Lower leg skin (tissue), 4 donors: ENCODE measurements around the gene AQP1. TPM values are rescaled to one million over a fixed set of nuclear protein-coding genes. Genes with fewer than 3 reads are reported as not detected.

Experiments
- DNase-seq, 2 donors: peaks; one replicate each; pipeline ENCODE4 v3.0.0-alpha.2; 2019; ENCODE audit warnings: low spot score in 2 of 2
- H3K4me3 ChIP-seq: fragments of 200-600 bp; sonication (generic); 2 replicates; pipeline ENCODE4 v1.5.1; 2017; ENCODE audit warnings: mild to moderate bottlenecking, low read depth; ENCODE audit not compliant: poor library complexity, severe bottlenecking
- POLR2A ChIP-seq, 2 donors: fragments of 450-650 bp; IDR thresholded peaks; one replicate each; pipeline ENCODE4 v1.6.1; 2016 to 2017; ENCODE audit warnings: antibody characterized with exemption in 2 of 2, mild to moderate bottlenecking in 1 of 2, moderate library complexity in 1 of 2
- WGBS, 2 donors: methylation state at CpG; one replicate each; pipeline ENCODE4 v1.1.5; 2018; 5-methylcytosine and 5-hydroxymethylcytosine counted together
- intact Hi-C: fragments of 100-400 bp; cut with DNase I; formaldehyde crosslinking; loops from one replicate; pipeline ENCODE4 v1.15.0; 2023; ENCODE audit warnings: low total_unique reads
- total RNA-seq, 4 donors: library from RNA; depleted of rRNA; stranded (reverse); fragments of >200 nt; gene quantifications; one replicate each; pipeline ENCODE4 v1.1.0, GENCODE V29; 2016
- TF ChIP-seq, protein P1 (sequence below), 3 donors: fragments of 450-650 bp; IDR thresholded peaks; one replicate each; pipeline ENCODE4 v1.5.1; 2016; ENCODE audit warnings: antibody characterized with exemption in 3 of 3, mild to moderate bottlenecking in 3 of 3, moderate library complexity in 2 of 3

Gene AQP1
- total RNA-seq, 4 donors from 2014 or later = 50.7 to 247 (median 103) TPM

GRCh38 chr7:30923009-30923773 is 11.5 kb downstream of the AQP1 start:
- 92 to 93% methylated on average over 19 of the region's 19 CpGs for WGBS, 2 donors
- intact Hi-C loops = no loop called here

DNA sequence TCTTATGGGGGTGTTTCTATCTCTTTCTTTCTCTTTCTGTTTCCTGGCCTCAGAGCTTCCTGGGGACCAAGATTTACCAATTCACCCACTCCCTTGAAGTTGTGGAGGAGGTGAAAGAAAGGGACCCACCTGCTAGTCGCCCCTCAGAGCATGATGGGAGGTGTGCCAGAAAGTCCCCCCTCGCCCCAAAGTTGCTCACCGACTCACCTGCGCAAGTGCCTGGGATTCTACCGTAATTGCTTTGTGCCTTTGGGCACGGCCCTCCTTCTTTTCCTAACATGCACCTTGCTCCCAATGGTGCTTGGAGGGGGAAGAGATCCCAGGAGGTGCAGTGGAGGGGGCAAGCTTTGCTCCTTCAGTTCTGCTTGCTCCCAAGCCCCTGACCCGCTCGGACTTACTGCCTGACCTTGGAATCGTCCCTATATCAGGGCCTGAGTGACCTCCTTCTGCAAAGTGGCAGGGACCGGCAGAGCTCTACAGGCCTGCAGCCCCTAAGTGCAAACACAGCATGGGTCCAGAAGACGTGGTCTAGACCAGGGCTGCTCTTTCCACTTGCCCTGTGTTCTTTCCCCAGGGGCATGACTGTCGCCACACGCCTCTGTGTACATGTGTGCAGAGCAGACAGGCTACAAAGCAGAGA is 12.2 kb downstream of the AQP1 start:
- no peak overlapping the region for H3K4me3 ChIP-seq
- intact Hi-C loops = no loop called here
- 89% methylated on average over 13 of the region's 13 CpGs for WGBS, 2 donors
- TF ChIP-seq, protein P1, sequence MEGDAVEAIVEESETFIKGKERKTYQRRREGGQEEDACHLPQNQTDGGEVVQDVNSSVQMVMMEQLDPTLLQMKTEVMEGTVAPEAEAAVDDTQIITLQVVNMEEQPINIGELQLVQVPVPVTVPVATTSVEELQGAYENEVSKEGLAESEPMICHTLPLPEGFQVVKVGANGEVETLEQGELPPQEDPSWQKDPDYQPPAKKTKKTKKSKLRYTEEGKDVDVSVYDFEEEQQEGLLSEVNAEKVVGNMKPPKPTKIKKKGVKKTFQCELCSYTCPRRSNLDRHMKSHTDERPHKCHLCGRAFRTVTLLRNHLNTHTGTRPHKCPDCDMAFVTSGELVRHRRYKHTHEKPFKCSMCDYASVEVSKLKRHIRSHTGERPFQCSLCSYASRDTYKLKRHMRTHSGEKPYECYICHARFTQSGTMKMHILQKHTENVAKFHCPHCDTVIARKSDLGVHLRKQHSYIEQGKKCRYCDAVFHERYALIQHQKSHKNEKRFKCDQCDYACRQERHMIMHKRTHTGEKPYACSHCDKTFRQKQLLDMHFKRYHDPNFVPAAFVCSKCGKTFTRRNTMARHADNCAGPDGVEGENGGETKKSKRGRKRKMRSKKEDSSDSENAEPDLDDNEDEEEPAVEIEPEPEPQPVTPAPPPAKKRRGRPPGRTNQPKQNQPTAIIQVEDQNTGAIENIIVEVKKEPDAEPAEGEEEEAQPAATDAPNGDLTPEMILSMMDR (IDR thresholded peaks at IDR 0.05) = no peak
- TF ChIP-seq POLR2A (IDR thresholded peaks at IDR 0.05) = no peak
- peak in 1 of 2 donors; percentile 79 for DNase-seq

More at GRCh38 chr7:30923009-30923773, 11.5 kb downstream of the AQP1 start:
- TF ChIP-seq, protein P1 (IDR thresholded peaks at IDR 0.05) = no peak
- no peak for TF ChIP-seq POLR2A (IDR thresholded peaks at IDR 0.05)
- H3K4me3 ChIP-seq = no peak overlapping the region
- peak; percentile 11 to 79 for DNase-seq

DNA sequence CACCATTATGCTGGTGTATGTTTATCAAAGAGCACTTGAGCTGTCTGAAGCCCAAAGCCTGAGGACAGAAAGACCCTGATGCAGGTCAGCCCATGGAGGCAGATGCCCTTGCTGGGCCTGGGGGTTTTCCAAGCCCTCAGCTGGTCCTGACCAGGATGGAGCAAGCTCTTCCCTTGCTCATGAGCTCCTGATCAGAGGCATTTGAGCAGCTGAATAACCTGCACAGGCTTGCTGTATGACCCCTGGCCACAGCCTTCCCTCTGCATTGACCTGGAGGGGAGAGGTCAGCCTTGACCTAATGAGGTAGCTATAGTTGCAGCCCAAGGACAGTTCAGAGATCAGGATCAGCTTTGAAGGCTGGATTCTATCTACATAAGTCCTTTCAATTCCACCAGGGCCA is 13.0 kb downstream of the AQP1 start:
- intact Hi-C loops = no loop called here
- TF ChIP-seq, protein P1 (IDR thresholded peaks at IDR 0.05) = no peak
- TF ChIP-seq POLR2A (IDR thresholded peaks at IDR 0.05) = no peak
- DNase-seq = no peak
- no peak overlapping the region for H3K4me3 ChIP-seq

DNA sequence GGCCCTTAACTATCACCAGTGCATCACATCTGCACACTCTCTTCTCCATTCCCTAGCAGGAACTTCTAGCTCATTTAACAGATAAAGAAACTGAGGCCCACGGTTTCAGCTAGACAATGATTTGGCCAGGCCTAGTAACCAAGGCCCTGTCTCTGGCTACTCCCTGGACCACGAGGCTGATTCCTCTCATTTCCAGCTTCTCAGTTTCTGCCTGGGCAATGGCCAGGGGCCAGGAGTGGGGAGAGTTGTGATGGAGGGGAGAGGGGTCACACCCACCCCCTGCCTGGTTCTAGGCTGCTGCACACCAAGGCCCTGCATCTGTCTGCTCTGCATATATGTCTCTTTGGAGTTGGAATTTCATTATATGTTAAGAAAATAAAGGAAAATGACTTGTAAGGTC is 13.5 kb downstream of the AQP1 start:
- 71 to 79% methylated on average over 2 of the region's 2 CpGs for WGBS, 2 donors
- intact Hi-C loops = no loop called here
- no peak for DNase-seq
- TF ChIP-seq POLR2A (IDR thresholded peaks at IDR 0.05) = no peak
- TF ChIP-seq, protein P1 (IDR thresholded peaks at IDR 0.05) = no peak
- H3K4me3 ChIP-seq = no peak overlapping the region

DNA sequence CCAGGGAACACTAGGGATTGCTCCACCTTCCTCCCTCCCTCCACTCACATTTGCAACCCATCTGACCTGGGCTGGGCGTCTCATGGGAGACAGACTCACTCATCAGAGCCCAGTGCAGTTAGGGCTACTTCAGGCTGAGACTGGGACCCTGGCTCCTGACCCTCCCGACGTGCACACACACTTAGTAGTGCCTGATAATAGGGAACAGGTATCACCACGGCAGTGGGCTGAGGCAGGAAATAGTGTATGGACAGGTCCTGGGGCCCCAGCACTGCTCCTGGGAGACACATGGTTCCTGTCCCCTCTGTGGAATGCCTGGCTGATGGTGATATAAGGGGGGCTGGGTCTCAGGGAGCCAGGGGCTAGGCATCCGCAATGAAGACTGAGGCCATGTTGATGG is 14.3 kb downstream of the AQP1 start:
- WGBS, 2 donors = 87 to 91% methylated on average over 5 of the region's 5 CpGs
- intact Hi-C loops = no loop called here

More for the DNA sequence above, 14.3 kb downstream of the AQP1 start:
- TF ChIP-seq POLR2A (IDR thresholded peaks at IDR 0.05) = no peak
- TF ChIP-seq, protein P1 (IDR thresholded peaks at IDR 0.05) = no peak
- peak in 1 of 2 donors; percentile 59 for DNase-seq
- H3K4me3 ChIP-seq = no peak overlapping the region
